Gastrocnemius medialis (tissue), 4 donors: ENCODE measurements around the gene POGK. TPM values are rescaled to one million over a fixed set of nuclear protein-coding genes. Genes with fewer than 3 reads are reported as not detected.

Experiments
- ATAC-seq, 2 donors: fragments of 150-250 bp; one replicate each; pipeline ENCODE4 v1.9.1; 2016
- DNase-seq, 2 donors: peaks; one replicate each; pipeline ENCODE4 v3.0.0-alpha.2; 2019
- H3K27ac ChIP-seq, 4 donors: fragments of 200-600 bp; sonication (generic); 1 replicate in 1 of 4; 2 replicates in 3 of 4; pipeline ENCODE4 v1.5.1; 2016 to 2018; ENCODE audit warnings: mild to moderate bottlenecking in 2 of 4, moderate library complexity in 1 of 4
- H3K27me3 ChIP-seq, 3 donors: fragments of 200-600 bp; sonication (generic) in 2 of 3; 1 replicate in 1 of 3; 2 replicates in 2 of 3; pipeline versions ENCODE4 v1.5.1 to v1.6.0; 2016 to 2019; ENCODE audit warnings: mild to moderate bottlenecking in 1 of 3, moderate library complexity in 1 of 3
- H3K36me3 ChIP-seq, 2 donors: fragments of 200-600 bp; sonication (generic) in 1 of 2; one replicate each; pipeline ENCODE4 v1.5.1; 2017 to 2018
- H3K4me1 ChIP-seq, 2 donors: fragments of 200-600 bp; sonication (generic) in 1 of 2; one replicate each; pipeline ENCODE4 v1.5.1; 2016 to 2017; ENCODE audit warnings: mild to moderate bottlenecking in 2 of 2
- H3K4me3 ChIP-seq, 4 donors: fragments of 200-600 bp; sonication (generic) in 3 of 4; 1 replicate in 1 of 4; 2 replicates in 3 of 4; pipeline ENCODE4 v1.5.1; 2016 to 2019; ENCODE audit warnings: mild to moderate bottlenecking in 2 of 4
- H3K9me3 ChIP-seq, 3 donors: fragments of 200-600 bp; sonication (generic) in 2 of 3; 1 replicate in 1 of 3; 2 replicates in 2 of 3; pipeline ENCODE4 v1.5.1; 2016 to 2019
- POLR2A ChIP-seq, 2 donors: fragments of 450-650 bp; IDR thresholded peaks; one replicate each; pipeline ENCODE4 v1.6.1; 2017; ENCODE audit warnings: antibody characterized with exemption in 2 of 2, mild to moderate bottlenecking in 2 of 2, moderate library complexity in 2 of 2
- in situ Hi-C, 4 donors: fragments of 200-750 bp; cut with MboI; loops; one replicate each; pipeline versions ENCODE4 v1.15.0 to v1.8.0; 2017; ENCODE audit warnings: low sequenced_read_pairs in 4 of 4
- intact Hi-C: fragments of 100-400 bp; cut with DNase I; formaldehyde crosslinking; loops from one replicate; pipeline ENCODE4 v1.15.1; 2023; ENCODE audit warnings: low total_unique reads
- total RNA-seq, 4 donors: library from RNA; depleted of rRNA; stranded (reverse); fragments of >200 nt; gene quantifications; one replicate each; pipeline versions ENCODE4 v1.1.0 to v1.2.3, GENCODE V29; 2016
- TF ChIP-seq, protein P1 (sequence below), 5 experiments: fragments of 450-650 bp in 3 of 5; fragments of 200-600 bp in 2 of 5; sonication (generic) in 2 of 5; IDR thresholded peaks in 4 of 5; conservative IDR thresholded peaks in 1 of 5; 1 replicate in 4 of 5; 2 replicates in 1 of 5; pipeline ENCODE4 v1.5.1; 2016 to 2019; ENCODE audit warnings: antibody characterized with exemption in 5 of 5, mild to moderate bottlenecking in 3 of 5, moderate library complexity in 3 of 5

The POGK gene
- total RNA-seq, 4 donors from 2014 or later = 6.6 to 9.6 (median 9.0) TPM

DNA sequence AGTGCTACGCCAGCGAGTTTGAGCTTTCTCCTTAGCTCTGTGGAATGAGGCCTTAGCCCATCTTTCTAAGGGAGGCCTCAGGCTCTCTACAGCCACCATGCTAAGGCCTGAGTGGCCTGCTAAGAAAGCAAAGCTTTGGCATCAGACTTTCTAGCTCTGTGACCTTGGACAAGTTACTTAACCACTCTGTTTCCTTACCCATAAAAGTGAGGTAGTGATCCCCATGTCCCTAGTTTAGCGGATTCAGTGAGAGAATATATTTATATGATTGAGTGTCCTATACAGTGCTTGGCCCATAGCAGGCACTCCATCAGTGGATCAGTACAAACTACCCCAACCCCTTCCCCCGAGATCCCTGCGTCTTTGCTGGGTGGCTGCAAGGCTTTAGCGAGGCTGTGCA is 4.0 kb downstream of the POGK start:
- TF ChIP-seq, protein P1, sequence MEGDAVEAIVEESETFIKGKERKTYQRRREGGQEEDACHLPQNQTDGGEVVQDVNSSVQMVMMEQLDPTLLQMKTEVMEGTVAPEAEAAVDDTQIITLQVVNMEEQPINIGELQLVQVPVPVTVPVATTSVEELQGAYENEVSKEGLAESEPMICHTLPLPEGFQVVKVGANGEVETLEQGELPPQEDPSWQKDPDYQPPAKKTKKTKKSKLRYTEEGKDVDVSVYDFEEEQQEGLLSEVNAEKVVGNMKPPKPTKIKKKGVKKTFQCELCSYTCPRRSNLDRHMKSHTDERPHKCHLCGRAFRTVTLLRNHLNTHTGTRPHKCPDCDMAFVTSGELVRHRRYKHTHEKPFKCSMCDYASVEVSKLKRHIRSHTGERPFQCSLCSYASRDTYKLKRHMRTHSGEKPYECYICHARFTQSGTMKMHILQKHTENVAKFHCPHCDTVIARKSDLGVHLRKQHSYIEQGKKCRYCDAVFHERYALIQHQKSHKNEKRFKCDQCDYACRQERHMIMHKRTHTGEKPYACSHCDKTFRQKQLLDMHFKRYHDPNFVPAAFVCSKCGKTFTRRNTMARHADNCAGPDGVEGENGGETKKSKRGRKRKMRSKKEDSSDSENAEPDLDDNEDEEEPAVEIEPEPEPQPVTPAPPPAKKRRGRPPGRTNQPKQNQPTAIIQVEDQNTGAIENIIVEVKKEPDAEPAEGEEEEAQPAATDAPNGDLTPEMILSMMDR (IDR thresholded peaks at IDR 0.05 in 4 of 5, conservative IDR thresholded peaks at IDR 0.05 in 1 of 5) = no peak
- TF ChIP-seq POLR2A (IDR thresholded peaks at IDR 0.05) = no peak
- peaks cover 79 to 89% of the 10 kb centered on the region in 2 donors for H3K4me1 ChIP-seq
- in situ Hi-C loops (loop anchor here in 1 of 4 donors (5.0 kb wide), 1 partner anchor 34 kb away; the partner anchor contains the start of gene TADA1), intact Hi-C loops (no loop called here)
- ATAC-seq = no peak
- peaks cover 0 to 46% of the 10 kb centered on the region in 2 donors for H3K36me3 ChIP-seq
- no peaks in the 10 kb centered on the region for H3K9me3 ChIP-seq
- no peak for DNase-seq
- peak overlapping the region; percentile 62 to 99 (median 70) for H3K27ac ChIP-seq
- no peak overlapping the region for H3K4me3 ChIP-seq
- no peaks in the 10 kb centered on the region for H3K27me3 ChIP-seq

DNA sequence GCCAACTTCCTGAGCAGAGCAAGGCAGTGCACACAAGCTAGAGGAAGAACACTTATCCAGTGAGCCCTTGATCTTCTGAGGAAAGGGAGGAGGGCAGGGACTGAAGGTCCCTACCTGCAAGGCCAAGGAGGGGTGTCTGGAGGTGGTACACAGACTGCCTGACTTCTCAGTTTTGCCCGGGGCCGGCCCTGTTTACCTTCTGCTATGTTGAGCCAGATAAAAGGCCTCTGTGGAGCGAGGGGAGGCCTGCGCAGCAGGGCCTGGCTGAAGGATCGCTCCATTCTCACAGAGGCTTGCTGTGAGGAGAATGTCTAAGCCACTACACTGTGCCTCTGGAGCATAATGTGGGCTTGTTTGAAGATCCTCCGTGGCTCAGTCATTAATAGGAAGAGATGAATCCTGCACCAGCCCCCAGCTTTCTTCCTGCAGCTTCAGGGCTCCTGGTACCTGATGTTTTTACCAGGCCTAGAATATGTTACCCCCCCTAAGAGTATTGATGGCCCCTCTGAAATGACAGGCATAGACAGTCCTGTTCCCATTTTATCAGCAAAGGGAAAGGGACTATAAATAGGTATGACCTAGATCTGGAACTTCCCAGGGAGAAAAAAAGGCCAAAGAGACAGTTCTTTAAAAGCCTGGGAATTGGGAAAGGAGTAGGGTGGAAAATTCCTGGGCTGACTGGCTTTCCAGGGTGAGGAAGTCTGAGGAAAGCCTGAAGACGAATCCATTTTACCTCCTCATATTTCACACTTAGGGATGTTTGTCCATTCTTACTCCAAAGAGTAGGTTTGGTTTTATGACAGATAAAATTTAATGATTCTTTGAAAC is 4.7 kb downstream of the POGK start:
- DNase-seq (no peak), ATAC-seq (peak in 1 of 2 donors; percentile 13)
- Histone ChIP-seq H3K27me3 (no peaks in the 10 kb centered on the region), H3K4me1 (peaks cover 74 to 86% of the 10 kb centered on the region in 2 donors), H3K4me3 (no peak overlapping the region), H3K9me3 (no peaks in the 10 kb centered on the region), H3K27ac (peak overlapping the region; percentile 62 to 99 (median 70)), H3K36me3 (peaks cover 0 to 52% of the 10 kb centered on the region in 2 donors)
- in situ Hi-C loops = loop anchor here in 1 of 4 donors (5.0 kb wide), 1 partner anchor 33 kb away; the partner anchor contains the start of gene TADA1
- TF ChIP-seq, protein P1 (IDR thresholded peaks at IDR 0.05 in 4 of 5, conservative IDR thresholded peaks at IDR 0.05 in 1 of 5) = no peak
- TF ChIP-seq POLR2A (IDR thresholded peaks at IDR 0.05) = no peak
- intact Hi-C loops = no loop called here

DNA sequence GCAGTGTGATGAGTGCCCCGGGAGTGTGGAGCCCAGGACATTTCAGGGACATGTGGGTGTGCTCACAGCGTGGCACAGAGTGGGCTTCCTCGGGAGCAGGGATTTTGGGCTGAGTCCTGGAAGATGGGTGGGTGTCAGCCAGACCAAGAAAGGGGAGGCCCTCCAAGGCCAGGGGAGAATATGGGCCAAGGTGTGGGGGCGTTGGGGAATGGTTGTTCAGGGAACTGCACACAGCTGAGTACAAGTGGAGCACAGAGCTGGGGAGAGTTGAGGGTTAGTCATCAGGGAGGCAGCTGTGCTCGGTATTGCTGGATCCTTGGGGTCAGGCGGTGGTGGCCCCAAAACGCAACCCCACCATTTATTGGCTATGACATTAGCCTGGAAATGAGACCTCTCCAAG is 5.5 kb downstream of the POGK start:
- peaks cover 0 to 60% of the 10 kb centered on the region in 2 donors for H3K36me3 ChIP-seq
- intact Hi-C loops = no loop called here
- TF ChIP-seq, protein P1 (IDR thresholded peaks at IDR 0.05 in 4 of 5, conservative IDR thresholded peaks at IDR 0.05 in 1 of 5) = no peak
- TF ChIP-seq POLR2A (IDR thresholded peaks at IDR 0.05) = no peak
- ATAC-seq = no peak
- no peak for DNase-seq
- H3K27me3 ChIP-seq = no peaks in the 10 kb centered on the region
- H3K27ac ChIP-seq = peak overlapping the region; percentile 62 to 99 (median 70)
- no peaks in the 10 kb centered on the region for H3K9me3 ChIP-seq
- H3K4me1 ChIP-seq = peaks cover 74 to 86% of the 10 kb centered on the region in 2 donors
- H3K4me3 ChIP-seq = no peak overlapping the region
- in situ Hi-C loops = loop anchor here in 1 of 4 donors (5.0 kb wide), 1 partner anchor 33 kb away; the partner anchor contains the start of gene TADA1

GRCh38 chr1:166848193-166848592 is 8.9 kb downstream of the POGK start:
- Histone ChIP-seq H3K27me3 (no peaks in the 10 kb centered on the region), H3K4me1 (peaks cover 44 to 52% of the 10 kb centered on the region in 2 donors), H3K36me3 (peaks cover 0 to 71% of the 10 kb centered on the region in 2 donors), H3K4me3 (no peak overlapping the region), H3K9me3 (no peaks in the 10 kb centered on the region), H3K27ac (peak overlapping the region in 1 of 4 donors; percentile 99)
- DNase-seq (no peak), ATAC-seq (no peak)
- TF ChIP-seq, protein P1 (IDR thresholded peaks at IDR 0.05 in 4 of 5, conservative IDR thresholded peaks at IDR 0.05 in 1 of 5) = no peak
- no peak for TF ChIP-seq POLR2A (IDR thresholded peaks at IDR 0.05)
- intact Hi-C loops = no loop called here
- in situ Hi-C loops = no loop called here
